AG10803 (cell line): Measurements from ENCODE around the gene EIF4G3.

Experiments used
- DNase-seq: peaks from one replicate; pipeline ENCODE4 v3.0.0; 2010; ENCODE audit warnings: low read depth
- H3K4me3 ChIP-seq: 2 replicates; pipeline ENCODE4 v1.5.1; 2011; ENCODE audit warnings: mild to moderate bottlenecking, low read length, control low read depth
- CTCF ChIP-seq: conservative IDR thresholded peaks from 2 replicates; pipeline ENCODE4 v1.5.1; 2011; ENCODE audit warnings: mild to moderate bottlenecking, low read length, control low read depth, inconsistent platforms

The EIF4G3 gene

GRCh38 chr1:21126324-21126723, 50.4 kb downstream of the EIF4G3 start:
- no peak for DNase-seq
- TF ChIP-seq CTCF: no peak
- H3K4me3 ChIP-seq: no peak overlapping the region

DNA sequence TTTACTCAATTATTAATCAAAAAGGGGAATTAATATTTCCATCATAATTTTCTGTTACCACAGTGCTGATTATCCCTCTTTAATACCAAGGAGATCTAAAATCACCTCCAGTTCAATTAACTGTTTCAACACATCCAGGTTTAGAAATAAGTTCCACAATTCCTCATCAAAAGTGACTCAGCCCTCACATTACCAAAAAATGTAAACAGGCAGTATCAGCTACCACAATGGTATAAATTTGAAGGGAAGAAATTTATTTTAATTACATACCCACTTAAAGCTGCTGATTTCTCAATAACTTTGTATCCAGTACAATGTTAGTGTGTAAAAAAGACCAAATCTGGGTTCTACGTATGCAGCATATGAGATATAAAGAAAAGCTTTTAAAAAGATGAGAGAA, 51.9 kb downstream of the EIF4G3 start:
- no peak overlapping the region for H3K4me3 ChIP-seq
- peak; percentile 80 for DNase-seq
- no peak for TF ChIP-seq CTCF

DNA sequence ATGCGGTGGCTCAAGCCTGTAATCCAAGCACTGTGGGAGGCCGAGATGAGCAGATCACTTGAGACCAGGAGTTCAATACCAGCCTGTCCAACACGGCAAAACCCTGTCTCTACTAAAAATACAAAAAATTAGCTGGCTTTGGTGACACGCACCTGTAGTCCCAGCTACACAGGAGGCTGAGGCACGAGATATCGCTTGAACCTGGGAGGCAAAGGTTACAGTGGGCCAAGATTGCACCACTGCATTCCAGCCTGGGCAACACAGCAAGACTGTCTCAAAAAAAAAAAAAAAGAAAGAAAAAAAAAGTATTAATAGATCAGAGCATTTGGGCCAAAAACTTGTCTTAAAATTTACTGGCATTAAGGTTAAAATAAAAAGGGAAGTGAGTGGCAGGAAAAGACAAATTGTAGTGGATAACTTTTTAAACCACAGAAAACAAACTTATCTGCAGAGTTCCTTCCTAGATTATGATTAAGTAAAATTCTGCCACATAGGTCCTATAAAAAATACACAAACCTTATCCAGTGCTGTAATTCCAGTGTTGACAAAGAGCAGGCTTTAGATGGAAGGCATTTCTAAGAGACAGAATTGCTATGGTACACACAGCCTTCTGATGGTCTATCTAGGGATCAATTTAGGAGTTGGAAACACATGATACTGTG, 53.3 kb downstream of the EIF4G3 start:
- no peak for TF ChIP-seq CTCF
- DNase-seq: no peak
- no peak overlapping the region for H3K4me3 ChIP-seq

DNA sequence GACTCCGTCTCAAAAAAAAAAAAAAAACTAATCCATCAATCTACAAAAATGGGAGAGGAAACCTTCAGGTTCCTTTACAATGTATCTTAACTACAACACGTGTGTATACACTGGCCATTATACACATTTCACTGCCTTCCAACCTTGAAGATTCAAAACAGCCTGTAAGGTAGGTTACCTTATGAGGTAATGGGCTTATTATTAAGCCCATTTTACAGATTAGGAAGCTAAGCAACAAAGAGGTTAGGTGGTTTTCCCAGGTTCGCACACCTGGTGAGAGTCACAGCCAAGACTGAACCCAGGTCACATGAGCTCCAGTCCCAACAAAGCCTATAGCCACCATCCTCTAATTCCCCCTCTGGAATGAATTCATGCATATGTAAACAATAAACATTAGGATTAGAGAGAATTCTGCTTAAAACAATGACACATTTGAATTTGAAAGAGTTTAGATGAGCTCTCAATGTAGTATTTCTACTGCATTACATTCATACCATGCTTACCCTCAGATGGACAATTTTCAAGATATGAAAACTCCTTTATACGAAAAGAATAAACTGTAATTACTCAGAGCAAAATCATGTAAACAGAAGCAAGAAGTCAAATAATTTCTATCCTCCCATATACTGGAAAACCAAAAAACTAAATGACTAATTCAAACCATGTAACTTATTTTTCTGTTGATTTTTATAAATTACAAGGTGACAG, 54.8 kb downstream of the EIF4G3 start:
- no peak for TF ChIP-seq CTCF
- DNase-seq: peak; percentile 56
- H3K4me3 ChIP-seq: no peak overlapping the region

- no peak for DNase-seq
- no peak for TF ChIP-seq CTCF
- no peak overlapping the region for H3K4me3 ChIP-seq
Measured at GRCh38 chr1:21118167-21118566, 58.5 kb downstream of the EIF4G3 start.

- no peak for DNase-seq
- no peak overlapping the region for H3K4me3 ChIP-seq
- TF ChIP-seq CTCF: no peak
Measured at GRCh38 chr1:21117597-21118001, 59.1 kb downstream of the EIF4G3 start.

- TF ChIP-seq CTCF: no peak
- H3K4me3 ChIP-seq: no peak overlapping the region
- DNase-seq: no peak
Measured at GRCh38 chr1:21117159-21117558, 59.5 kb downstream of the EIF4G3 start.
